Mesothelial cell of epicardium (in vitro differentiated cells): Measurements from ENCODE around the gene ADGRL3. TPM values are rescaled to one million over a fixed set of nuclear protein-coding genes. Genes with fewer than 3 reads are reported as not detected.
"Not testable (repeated sequence)": the region's sequence is repeated elsewhere in the genome, so short reads cannot be mapped to it uniquely, and the experiment has no call there.

Source experiments
- DNase-seq, 2 experiments: peaks; one replicate each; pipeline ENCODE4 v3.0.0; 2021; ENCODE audit warnings: low spot score in 2 of 2; ENCODE audit not compliant: unreplicated experiment in 2 of 2
- H3K27ac Mint-ChIP-seq: 2 replicates; pipeline ENCODE4 v1.8.0; 2021; ENCODE audit warnings: mixed read lengths
- H3K27me3 Mint-ChIP-seq: 2 replicates; pipeline ENCODE4 v1.8.0; 2021; ENCODE audit warnings: low read depth, mixed read lengths
- H3K36me3 Mint-ChIP-seq: 2 replicates; pipeline ENCODE4 v1.8.0; 2021; ENCODE audit warnings: mixed read lengths
- H3K4me1 Mint-ChIP-seq: 2 replicates; pipeline ENCODE4 v1.8.0; 2021; ENCODE audit warnings: mixed read lengths
- H3K4me3 Mint-ChIP-seq: 2 replicates; pipeline ENCODE4 v1.8.0; 2021; ENCODE audit warnings: mild to moderate bottlenecking, moderate library complexity, mixed read lengths
- H3K9me3 Mint-ChIP-seq: 2 replicates; pipeline ENCODE4 v1.8.0; 2021; ENCODE audit warnings: mixed read lengths
- total RNA-seq: library from RNA; stranded (reverse); gene quantifications from 3 replicates; pipeline ENCODE4 v1.2.1, GENCODE V29; 2021
- TF ChIP-seq, protein P1 (sequence below): fragments of 200-600 bp; sonication (generic); IDR thresholded peaks from one replicate; pipeline ENCODE4 v1.5.0; 2021; ENCODE audit warnings: antibody characterized with exemption; ENCODE audit not compliant: unreplicated experiment

The ADGRL3 gene
- total RNA-seq, 1 donor from 2014 or later = 68.3 TPM

- no peaks in the 10 kb centered on the region for H3K4me1 Mint-ChIP-seq
- H3K36me3 Mint-ChIP-seq = peaks cover 24% of the 10 kb centered on the region
- H3K9me3 Mint-ChIP-seq = peaks cover 9% of the 10 kb centered on the region
- DNase-seq = no peak
- no peak overlapping the region for H3K4me3 Mint-ChIP-seq
- H3K27ac Mint-ChIP-seq = no peak overlapping the region
- TF ChIP-seq, protein P1, sequence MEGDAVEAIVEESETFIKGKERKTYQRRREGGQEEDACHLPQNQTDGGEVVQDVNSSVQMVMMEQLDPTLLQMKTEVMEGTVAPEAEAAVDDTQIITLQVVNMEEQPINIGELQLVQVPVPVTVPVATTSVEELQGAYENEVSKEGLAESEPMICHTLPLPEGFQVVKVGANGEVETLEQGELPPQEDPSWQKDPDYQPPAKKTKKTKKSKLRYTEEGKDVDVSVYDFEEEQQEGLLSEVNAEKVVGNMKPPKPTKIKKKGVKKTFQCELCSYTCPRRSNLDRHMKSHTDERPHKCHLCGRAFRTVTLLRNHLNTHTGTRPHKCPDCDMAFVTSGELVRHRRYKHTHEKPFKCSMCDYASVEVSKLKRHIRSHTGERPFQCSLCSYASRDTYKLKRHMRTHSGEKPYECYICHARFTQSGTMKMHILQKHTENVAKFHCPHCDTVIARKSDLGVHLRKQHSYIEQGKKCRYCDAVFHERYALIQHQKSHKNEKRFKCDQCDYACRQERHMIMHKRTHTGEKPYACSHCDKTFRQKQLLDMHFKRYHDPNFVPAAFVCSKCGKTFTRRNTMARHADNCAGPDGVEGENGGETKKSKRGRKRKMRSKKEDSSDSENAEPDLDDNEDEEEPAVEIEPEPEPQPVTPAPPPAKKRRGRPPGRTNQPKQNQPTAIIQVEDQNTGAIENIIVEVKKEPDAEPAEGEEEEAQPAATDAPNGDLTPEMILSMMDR = no peak
- no peaks in the 10 kb centered on the region for H3K27me3 Mint-ChIP-seq
Observed at GRCh38 chr4:61752617-61753016, 552.5 kb downstream of the ADGRL3 start.

GRCh38 chr4:61753739-61754138 is 553.6 kb downstream of the ADGRL3 start:
- no peaks in the 10 kb centered on the region for H3K4me1 Mint-ChIP-seq
- TF ChIP-seq, protein P1 = no peak
- no peak overlapping the region for H3K27ac Mint-ChIP-seq

DNA sequence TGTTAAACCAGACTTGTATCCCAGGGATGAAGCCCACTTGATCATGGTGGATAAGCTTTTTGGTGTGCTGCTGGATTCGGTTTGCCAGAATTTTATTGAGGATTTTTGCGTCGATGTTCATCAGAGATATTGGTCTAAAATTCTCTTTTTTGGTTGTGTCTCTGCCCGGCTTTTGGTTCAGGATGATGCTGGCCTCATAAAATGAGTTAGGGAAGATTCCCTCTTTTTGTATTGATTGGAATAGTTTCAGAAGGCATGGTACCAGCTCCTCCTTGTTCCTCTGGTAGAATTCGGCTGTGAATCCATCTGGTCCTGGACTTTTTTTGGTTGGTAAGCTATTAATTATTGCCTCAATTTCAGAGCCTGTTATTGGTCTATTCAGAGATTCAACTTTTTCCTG is 556.8 kb downstream of the ADGRL3 start:
- H3K36me3 Mint-ChIP-seq = peaks cover 52% of the 10 kb centered on the region
- not testable (repeated sequence) for DNase-seq, H3K27ac Mint-ChIP-seq, H3K4me1 Mint-ChIP-seq, H3K27me3 Mint-ChIP-seq, H3K4me3 Mint-ChIP-seq
- peaks cover 45% of the 10 kb centered on the region for H3K9me3 Mint-ChIP-seq

More at GRCh38 chr4:61753739-61754138, 553.6 kb downstream of the ADGRL3 start:
- Mint-ChIP-seq H3K9me3 (peaks cover 20% of the 10 kb centered on the region), H3K36me3 (peaks cover 35% of the 10 kb centered on the region), H3K27me3 (no peaks in the 10 kb centered on the region), H3K4me3 (no peak overlapping the region)
- no peak for DNase-seq

- not testable (repeated sequence) for DNase-seq, H3K4me3 Mint-ChIP-seq, H3K27me3 Mint-ChIP-seq, H3K27ac Mint-ChIP-seq, H3K4me1 Mint-ChIP-seq
- Mint-ChIP-seq H3K9me3 (peaks cover 46% of the 10 kb centered on the region), H3K36me3 (peaks cover 52% of the 10 kb centered on the region)
Observed at GRCh38 chr4:61757983-61758382, 557.9 kb downstream of the ADGRL3 start.

- H3K27ac Mint-ChIP-seq, DNase-seq, H3K27me3 Mint-ChIP-seq, H3K4me1 Mint-ChIP-seq, H3K4me3 Mint-ChIP-seq: not testable (repeated sequence)
- Mint-ChIP-seq H3K9me3 (peaks cover 46% of the 10 kb centered on the region), H3K36me3 (peaks cover 52% of the 10 kb centered on the region)
Observed at GRCh38 chr4:61758596-61758995, 558.5 kb downstream of the ADGRL3 start.

- not testable (repeated sequence) for DNase-seq, H3K4me3 Mint-ChIP-seq, H3K27me3 Mint-ChIP-seq, H3K27ac Mint-ChIP-seq, H3K4me1 Mint-ChIP-seq
- H3K9me3 Mint-ChIP-seq = peaks cover 46% of the 10 kb centered on the region
- H3K36me3 Mint-ChIP-seq = peaks cover 52% of the 10 kb centered on the region
Observed at GRCh38 chr4:61759245-61759644, 559.1 kb downstream of the ADGRL3 start.

DNA sequence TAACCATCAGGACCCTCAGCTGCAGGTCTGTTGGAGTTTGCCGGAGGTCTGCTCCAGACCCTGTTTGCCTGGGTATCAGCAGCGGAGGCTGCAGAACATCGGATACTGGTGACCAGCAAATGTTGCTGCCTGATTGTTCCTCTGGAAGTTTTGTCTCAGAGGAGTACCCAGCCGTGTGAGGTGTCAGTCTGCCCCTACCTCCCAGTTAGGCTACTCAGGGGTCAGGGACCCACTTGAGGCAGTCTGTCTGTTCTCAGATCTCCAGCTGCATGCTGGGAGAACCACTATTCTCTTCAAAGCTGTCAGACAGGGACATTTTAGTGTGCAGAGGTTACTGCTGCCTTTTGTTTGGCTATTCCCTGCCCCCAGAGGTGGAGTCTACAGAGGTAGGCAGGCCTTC is 559.8 kb downstream of the ADGRL3 start:
- DNase-seq, H3K4me1 Mint-ChIP-seq, H3K27ac Mint-ChIP-seq, H3K4me3 Mint-ChIP-seq, H3K27me3 Mint-ChIP-seq: not testable (repeated sequence)
- H3K9me3 Mint-ChIP-seq = peaks cover 46% of the 10 kb centered on the region
- H3K36me3 Mint-ChIP-seq = peaks cover 52% of the 10 kb centered on the region

DNA sequence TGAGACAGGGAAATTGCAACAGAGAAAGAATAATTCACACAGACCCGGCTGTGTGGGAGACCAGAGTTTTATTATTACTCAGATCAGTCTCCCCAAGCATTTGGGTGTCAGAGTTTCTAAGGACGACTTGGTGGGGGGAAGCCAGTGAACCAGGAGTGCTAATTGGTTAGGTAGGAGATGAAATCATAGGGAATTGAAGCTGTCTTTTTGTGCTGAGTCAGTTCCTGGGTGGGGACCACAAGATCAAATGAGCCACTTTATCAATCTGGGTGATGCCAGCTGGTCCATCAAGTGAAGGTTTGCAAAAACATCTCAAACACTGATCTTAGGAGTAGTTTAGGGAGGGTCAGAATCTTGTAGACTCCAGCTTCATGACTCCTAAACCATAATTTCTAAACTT is 560.7 kb downstream of the ADGRL3 start:
- TF ChIP-seq, protein P1 = no peak
- H3K9me3 Mint-ChIP-seq = peaks cover 48% of the 10 kb centered on the region
- no peak overlapping the region for H3K27ac Mint-ChIP-seq
- no peaks in the 10 kb centered on the region for H3K4me1 Mint-ChIP-seq
- H3K27me3 Mint-ChIP-seq = no peaks in the 10 kb centered on the region
- H3K36me3 Mint-ChIP-seq = peaks cover 49% of the 10 kb centered on the region
- H3K4me3 Mint-ChIP-seq = no peak overlapping the region
- no peak for DNase-seq
